IPS-18c (cell line): Measurements from ENCODE around the gene SFT2D2.

Experiments used
- H3K4me3 ChIP-seq: 2 replicates; pipeline ENCODE4 v1.7.0; 2013; ENCODE audit warnings: low read depth, mild to moderate bottlenecking, low read length, moderate library complexity; ENCODE audit not compliant: insufficient read depth
- H3K9me3 ChIP-seq: one replicate; pipeline ENCODE4 v1.6.1; 2013; ENCODE audit warnings: mild to moderate bottlenecking, low read length, moderate library complexity; ENCODE audit not compliant: control insufficient read depth, insufficient read depth

SFT2D2 gene

GRCh38 chr1:168285971-168286927, 60.4 kb downstream of the SFT2D2 start:
- Histone ChIP-seq H3K4me3 (no peak overlapping the region), H3K9me3 (no peaks in the 10 kb centered on the region)

GRCh38 chr1:168287237-168287664, 61.4 kb downstream of the SFT2D2 start:
- no peak overlapping the region for H3K4me3 ChIP-seq
- no peaks in the 10 kb centered on the region for H3K9me3 ChIP-seq

- H3K4me3 ChIP-seq, result no peak overlapping the region
- no peaks in the 10 kb centered on the region for H3K9me3 ChIP-seq
These were observed 62.7 kb downstream of the SFT2D2 start for GRCh38 chr1:168288311-168289052.

- Histone ChIP-seq H3K4me3 (no peak overlapping the region; the same call in 1 of the 2 replicates), H3K9me3 (no peaks in the 10 kb centered on the region)
These were observed 65.5 kb downstream of the SFT2D2 start for GRCh38 chr1:168291222-168291837.

- Histone ChIP-seq H3K9me3 (no peaks in the 10 kb centered on the region), H3K4me3 (no peak overlapping the region)
These were observed 67.6 kb downstream of the SFT2D2 start for GRCh38 chr1:168293356-168293755.

- no peaks in the 10 kb centered on the region for H3K9me3 ChIP-seq
- H3K4me3 ChIP-seq, result no peak overlapping the region
These were observed 69.8 kb downstream of the SFT2D2 start for GRCh38 chr1:168295411-168296114.

GRCh38 chr1:168297019-168297730, 71.4 kb downstream of the SFT2D2 start:
- no peak overlapping the region for H3K4me3 ChIP-seq
- H3K9me3 ChIP-seq, result no peaks in the 10 kb centered on the region

- Histone ChIP-seq H3K4me3 (no peak overlapping the region), H3K9me3 (no peaks in the 10 kb centered on the region)
These were observed 72.6 kb downstream of the SFT2D2 start for GRCh38 chr1:168298446-168298845.

GRCh38 chr1:168300626-168301025, 74.8 kb downstream of the SFT2D2 start:
- Histone ChIP-seq H3K9me3 (no peaks in the 10 kb centered on the region), H3K4me3 (no peak overlapping the region)

GRCh38 chr1:168301664-168302320, 76.0 kb downstream of the SFT2D2 start:
- H3K4me3 ChIP-seq, result no peak overlapping the region
- H3K9me3 ChIP-seq, result no peaks in the 10 kb centered on the region
